HG02763 (cell line): ENCODE data around the gene ULBP2.
"Not testable (repeated sequence)": the region's sequence is repeated elsewhere in the genome, so short reads cannot be mapped to it uniquely, and the experiment has no call there.

ENCODE experiments used
- ATAC-seq: cut with Tn5 transposase; IDR thresholded peaks from one replicate; pipeline ENCODE4 v1.9.1; 2021; ENCODE audit warnings: mild to moderate bottlenecking, moderate library complexity; ENCODE audit not compliant: unreplicated experiment

The ULBP2 gene

DNA sequence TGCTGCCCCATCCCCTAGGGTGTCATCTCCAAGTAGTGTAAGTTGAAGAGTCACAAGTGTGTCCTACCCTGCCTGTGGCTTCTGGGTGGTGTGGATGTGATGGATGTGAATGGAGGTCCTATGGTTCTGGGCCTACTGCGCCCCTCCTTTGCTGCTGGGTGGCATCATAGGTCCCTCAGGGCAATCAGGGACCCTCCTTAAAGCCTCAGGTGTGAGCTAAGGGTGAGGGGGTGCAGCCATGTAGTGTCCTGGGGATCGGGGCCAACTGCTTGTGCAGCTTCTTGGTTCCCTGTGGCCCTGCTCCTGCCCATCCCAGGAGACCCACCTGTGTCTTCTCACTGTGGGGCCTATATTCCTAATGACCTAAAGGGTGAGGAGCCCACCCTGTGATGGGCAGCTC lies 24.5 kb downstream of the ULBP2 start:
- ATAC-seq = not testable (repeated sequence)

DNA sequence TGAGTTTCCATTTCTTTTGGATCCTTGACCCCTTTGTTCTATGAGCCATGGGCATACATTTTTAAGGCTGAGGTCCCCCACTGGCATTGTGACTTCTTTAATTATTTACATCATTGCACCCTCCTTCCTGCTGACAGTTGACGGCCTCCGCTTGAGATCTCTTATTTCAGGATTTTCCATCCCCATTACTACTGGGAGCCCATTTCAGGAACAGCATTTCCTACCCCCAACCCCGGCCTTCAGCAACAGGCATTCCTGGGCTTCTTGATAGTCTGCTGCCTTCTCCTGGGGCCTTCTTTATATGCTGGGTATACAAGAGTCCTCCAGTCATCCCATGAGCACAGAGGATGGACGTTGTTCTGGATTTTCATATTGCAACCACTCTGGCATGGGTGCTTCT lies 25.8 kb downstream of the ULBP2 start:
- ATAC-seq = no peak

DNA sequence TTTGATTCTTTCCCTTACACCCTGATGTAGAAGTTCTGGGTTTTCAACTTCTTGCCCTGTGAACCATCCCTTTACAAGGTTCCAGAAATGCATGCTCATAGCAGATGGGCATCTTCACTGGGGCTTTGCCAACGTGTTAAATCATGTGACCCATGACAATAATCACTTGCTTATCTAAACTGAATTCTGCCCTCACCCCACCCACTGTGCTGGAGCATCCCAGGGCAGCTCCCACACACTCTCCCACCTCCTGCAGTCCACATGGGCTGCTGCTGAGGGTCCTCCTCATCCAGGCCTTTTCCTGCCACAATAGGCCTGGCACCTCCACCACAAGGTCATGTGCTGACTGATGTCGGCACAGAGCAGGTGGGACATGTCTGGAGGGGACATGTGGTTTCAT lies 26.2 kb downstream of the ULBP2 start:
- ATAC-seq = not testable (repeated sequence)

DNA sequence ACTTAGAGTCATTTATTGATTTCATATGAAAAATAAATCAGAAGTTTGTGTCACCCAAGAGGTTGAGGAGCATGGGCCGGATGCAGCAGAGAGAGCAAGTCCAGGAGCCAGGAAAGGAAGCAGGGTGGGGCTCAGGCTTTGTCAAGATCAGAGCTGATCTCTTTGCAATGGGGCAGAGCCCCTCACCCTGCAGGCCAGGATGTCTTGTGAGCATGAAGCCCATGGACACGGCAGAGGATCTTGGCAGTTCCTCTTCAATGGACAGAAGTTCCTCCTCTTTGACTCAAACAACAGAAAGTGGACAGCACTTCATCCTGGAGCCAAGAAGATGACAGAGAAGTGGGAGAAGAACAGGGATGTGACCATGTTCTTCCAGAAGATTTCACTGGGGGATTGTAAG lies 27.1 kb downstream of the ULBP2 start:
- ATAC-seq = not testable (repeated sequence)

DNA sequence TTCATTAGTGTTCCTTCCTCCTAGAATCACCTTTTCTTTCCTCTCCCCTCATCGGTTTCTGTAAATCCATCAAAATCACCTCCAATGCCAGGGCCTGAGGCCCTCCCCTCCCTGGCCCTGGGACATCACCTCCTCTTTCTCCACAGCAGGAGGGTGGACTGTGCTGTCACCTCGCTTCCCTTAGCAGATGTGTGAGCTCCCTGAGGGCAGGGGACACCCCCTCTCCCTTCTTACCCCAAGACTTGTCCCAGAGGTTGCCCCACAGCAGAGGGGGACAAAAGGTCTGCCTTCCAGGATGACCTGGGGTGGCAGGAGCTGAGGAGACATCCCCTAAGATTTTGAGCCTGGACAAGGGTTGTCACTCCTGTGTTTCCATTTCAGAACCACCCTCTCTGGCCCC lies 27.8 kb downstream of the ULBP2 start:
- no peak for ATAC-seq

DNA sequence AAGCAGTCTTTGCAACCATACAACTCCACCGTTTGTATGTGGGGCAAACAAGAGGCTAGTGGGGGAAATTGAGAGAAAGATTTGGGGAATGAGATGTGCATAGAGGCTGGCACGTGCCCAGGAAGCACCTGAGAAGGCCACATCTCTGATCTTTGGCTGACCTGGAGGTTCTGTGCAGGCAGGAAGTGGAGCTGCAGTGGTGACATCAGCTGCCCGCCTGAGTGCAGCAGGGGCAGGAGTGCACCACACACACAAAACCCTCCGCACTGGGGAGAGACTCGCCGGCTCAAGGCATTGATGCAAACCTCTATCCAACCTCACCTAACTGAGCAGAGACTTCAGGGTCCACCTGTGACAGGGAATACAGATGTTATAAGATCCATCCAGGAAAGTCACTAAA lies 32.6 kb downstream of the ULBP2 start:
- not testable (repeated sequence) for ATAC-seq

DNA sequence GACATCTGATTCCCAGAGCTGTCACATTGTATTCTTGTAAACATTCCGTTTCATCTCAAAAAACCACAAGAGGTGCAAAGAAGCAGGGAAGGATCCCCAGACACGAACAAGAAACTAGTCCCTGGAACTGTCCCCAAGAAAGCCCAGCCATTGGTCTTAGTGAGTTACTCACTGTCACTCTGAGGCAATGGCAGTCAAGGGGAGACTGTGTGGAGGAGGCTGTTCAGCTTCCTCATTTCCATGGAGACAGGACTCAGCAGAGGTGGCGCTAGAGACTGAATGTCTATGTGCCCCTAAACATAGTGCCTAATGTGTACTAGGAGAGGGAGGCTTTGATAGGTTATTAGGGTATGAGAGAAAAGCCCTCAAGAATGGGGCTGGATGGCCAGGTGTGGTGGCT lies 33.0 kb downstream of the ULBP2 start:
- ATAC-seq = no peak

DNA sequence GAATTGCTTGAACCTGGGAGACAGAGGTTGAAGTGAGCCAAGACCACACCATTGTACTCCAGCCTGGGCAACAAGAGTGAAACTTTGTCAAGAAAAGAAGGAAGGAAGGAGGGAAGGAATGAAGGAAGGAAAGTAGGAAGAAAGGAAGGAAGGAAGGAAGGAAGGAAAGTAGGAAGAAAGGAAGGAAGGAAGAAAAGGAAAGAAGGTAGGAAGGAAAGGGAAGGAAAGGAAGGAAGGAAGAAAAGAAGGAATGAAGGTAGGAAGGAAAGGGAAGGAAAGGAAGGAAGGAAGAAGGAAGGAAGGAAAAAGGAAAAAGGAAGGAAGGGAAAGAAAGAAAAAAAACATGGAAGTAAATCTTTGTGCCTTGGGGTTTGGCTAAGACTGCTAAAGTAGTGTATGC lies 33.6 kb downstream of the ULBP2 start:
- no peak for ATAC-seq

DNA sequence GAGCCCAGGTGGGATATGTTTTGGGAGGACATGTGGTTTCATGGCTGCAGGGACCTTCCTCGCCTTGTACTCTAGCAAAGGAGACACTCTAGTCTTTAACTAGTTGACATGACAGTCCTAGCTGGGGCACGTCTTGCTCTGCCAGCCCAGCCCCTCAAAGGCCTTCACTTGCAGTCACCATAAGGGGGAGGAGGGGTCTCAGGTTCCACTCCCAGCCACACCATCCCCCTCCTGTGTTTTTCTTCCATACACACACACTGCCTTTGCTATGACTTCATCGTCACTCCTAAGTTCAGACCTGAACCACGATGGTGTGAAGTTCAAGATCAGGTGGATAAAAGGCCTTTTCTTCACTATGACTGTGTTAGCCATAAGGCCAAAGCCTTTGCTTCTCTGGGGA lies 35.4 kb downstream of the ULBP2 start:
- ATAC-seq = no peak

DNA sequence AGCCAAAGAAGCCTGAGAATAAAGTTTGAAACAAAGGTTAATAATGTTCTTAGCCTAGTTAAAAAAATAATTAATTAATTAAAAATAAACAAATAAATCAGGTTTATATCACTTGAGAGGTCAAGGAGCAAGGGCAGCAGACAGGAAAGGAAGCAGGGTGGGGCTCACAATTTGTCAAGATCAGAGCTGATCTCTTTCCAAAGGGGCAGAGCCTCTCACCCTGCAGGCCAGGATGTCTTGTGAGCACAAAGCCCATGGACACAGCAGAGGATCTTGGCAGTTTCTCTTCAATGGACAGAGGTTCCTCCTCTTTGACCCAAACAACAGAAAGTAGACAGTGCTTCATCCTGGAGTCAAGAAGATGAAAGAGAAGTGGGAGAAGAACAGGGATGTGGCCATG lies 36.8 kb downstream of the ULBP2 start:
- no peak for ATAC-seq

DNA sequence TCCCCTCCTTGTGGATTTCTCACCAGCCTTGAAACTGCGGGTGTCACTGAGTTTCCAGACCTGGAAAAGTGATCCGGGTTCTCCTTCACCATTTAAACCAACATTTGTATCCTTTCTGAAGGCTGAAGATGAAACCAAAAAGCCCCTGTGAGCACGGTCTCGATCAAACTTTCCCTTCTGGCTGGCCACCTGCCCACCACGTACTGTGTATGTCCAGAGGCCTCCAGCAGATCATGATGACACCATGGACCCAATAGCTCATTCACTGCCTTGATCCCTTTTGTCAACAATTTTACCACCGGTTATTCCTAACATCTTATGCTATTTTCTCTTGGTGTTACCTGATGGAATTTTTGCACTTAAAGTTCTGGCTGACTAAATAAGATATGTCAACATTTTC lies 37.5 kb downstream of the ULBP2 start:
- no peak for ATAC-seq

DNA sequence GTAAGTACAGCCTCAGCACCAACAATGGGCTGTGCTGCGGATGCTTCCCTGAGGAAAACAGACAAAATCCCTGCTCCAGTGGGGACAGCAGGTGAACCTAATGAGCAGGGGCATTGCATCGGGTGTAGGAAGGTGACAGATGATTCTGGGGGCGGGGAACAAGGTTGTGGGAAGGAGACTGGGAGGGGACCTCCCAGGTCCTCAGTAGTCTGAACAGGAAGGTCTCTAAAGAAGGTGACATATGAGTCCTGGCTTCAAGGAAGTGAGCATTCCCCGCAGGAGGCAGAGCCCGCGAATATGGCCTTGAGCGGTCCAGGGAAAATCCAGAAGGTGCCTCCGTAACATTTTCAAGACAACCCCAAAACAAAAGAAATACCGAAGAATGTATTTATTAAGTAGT lies 41.3 kb downstream of the ULBP2 start:
- no peak for ATAC-seq

DNA sequence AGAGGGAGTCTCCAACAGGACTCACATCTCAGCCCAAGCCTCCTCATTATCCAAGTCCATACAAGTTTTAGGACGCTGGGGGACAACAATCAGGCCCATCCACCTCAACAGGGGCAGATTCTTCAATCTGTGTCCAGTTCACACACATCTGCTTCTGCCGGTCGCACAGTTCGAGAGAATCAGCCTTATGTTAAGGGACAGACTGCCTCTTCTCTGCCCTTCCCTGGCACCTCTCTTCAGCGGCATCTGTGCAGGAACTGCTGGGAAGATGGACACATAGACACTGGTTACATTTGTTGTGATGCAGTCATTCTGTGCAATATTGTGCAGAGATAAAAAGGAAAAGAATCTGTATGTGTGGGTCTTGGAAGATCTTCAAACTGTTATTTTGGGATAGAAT lies 43.0 kb downstream of the ULBP2 start:
- no peak for ATAC-seq

DNA sequence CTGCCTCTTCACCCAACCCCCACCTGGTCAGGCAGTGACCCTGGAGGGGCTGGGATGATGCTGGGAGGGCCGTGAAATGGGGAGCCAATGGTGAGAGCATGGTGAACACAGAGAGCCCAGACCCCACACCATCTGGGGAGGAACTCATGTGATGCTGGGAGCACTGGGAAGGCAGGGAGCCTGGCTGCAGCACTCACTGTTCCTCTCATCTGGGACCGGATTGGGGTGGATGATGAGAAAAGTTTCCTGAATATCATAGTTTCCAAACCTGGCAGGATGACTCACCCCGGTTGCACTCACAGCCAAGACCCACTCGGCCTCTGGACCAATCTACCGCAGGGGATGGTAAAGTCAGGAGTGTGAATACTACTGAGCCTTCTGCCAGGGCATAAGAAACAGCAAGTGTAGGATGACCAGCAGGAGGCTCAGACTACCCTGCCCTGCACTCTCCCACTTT lies 43.7 kb downstream of the ULBP2 start:
- ATAC-seq = no peak

DNA sequence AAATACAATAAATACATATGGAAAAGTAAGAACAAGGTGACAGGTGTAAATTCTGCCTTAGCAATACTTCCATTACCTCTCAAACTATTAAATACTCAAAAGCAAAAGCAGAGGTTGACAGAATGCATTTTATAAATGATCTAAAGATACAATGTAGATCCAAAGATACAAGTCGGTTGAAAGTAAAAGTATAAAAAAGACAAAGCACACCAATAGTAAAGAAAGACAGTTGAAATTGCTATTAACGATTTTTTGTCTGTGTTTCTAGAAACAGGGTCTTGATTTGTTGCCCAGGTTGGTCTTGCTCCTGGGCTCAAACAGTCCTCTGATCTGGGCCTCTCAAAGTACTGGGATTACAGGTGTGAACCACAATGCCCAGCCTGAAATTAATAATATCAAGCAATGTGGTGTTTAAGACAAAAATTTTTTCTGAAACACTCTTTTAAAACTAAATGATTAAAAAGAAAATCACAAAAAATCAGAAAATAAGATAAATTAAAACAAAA lies 45.8 kb downstream of the ULBP2 start:
- ATAC-seq = no peak

DNA sequence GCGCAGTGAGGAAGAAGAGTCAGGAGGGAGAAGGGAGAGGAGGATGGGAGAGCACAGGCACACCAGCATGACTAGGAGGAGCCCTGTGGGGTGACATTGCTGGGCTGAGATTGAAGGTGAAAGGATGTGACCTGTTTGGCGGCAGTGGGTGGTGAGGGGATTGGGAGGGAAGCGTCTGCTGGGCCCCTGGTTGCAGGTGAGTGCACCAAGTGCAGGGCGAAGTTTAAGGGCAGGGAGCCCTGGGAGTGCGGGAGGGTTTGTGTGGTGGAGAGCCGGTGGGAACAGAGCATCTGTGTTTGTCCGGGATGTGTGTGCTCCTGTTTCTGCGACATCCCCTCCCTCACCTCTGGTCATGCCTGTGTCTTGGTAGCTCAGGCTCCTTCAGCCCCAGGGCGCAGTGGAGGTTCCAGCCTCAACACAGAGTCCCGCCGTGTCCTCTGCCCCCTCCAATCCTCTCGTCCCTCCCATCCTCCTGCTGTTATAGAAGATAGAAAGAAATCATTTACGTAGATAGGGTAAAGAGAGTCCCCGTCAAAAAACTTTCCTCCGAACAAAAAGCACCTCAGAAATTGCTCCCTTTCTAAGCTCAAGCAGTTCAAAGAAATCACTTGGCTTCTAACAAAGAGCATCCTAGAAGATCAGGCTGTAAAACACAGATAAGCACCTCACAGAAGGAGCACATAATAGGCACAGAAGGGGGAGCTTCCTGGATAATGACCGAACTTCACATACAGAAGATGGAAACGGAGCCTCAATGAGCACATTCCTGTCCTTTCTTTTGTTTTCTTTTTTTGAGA lies 46.9 kb downstream of the ULBP2 start:
- ATAC-seq = no peak

DNA sequence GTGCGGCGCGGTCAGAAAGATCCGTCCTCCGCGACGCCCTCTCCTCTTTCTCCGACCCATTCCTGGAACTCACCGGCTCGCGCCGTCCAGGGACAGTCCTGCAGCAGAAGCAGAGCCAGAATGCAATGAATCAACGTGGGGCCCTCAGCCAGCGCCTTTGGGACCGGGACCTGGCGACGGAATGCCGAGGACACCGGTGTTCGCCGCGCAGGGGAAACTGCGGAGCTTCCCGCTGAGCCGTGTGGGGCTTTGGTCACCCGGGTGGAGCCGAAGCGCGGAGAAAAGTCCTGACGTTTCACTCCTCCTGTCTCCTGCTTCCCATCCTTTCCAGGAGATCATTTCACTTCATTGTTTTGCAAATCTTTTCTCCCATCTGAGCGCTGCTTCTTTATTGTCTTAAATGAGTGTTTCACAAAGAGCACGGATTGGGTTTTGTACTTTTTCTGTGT lies 48.4 kb downstream of the ULBP2 start:
- no peak for ATAC-seq

DNA sequence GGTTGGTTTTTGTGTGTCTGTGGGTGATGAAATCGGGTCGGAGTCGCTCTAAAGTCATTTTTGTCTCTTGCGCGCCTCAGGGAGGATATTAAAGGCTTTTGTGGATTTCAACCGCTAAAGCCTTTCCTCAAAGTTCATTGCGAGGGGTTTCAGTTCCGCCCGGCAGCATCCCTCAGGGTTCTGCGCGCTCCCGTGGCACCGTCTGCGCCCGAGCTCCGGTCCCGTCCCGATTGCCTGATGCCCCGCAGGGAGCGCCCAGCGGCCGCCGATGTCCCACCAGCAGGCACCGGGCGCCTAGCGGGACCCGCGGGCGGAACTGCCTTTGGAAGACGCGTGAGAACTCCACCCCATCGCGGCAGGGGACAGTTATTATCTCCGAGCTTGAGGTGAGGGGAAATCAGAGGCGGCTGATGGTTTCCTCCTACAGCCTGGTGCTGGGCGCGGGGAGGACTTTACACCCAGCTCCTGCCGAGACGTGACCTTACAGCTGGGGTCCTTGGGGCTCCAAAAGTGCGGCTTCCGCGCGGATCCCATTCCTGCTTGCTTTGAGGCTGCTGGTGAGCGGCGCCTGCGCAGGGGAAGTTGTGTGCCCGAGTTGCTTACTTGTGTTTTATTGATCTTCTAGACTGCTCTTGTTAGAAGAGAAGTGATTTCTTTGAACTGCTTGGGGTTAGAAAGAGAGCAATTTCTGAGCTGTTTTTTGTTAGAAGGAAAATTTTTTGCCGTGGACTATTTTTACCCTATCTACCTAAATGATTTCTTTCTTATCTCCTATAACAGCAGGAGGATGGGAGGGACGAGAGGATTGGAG lies 49.1 kb downstream of the ULBP2 start:
- no peak for ATAC-seq

DNA sequence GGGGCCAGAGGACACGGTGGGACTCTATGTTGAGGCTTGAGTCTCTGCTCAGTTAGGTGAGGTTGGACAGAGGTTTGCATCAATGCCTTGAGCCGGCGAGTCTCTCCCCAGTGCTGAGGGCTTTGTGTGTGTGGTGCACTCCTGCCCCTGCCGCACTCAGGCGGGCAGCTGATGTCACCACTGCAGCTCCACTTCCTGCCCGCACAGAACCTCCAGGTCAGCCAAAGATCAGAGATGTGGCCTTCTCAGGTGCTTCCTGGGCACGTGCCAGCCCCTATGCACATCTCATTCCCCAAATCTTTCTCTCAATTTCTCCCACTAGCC lies 49.6 kb downstream of the ULBP2 start:
- ATAC-seq = not testable (repeated sequence)

DNA sequence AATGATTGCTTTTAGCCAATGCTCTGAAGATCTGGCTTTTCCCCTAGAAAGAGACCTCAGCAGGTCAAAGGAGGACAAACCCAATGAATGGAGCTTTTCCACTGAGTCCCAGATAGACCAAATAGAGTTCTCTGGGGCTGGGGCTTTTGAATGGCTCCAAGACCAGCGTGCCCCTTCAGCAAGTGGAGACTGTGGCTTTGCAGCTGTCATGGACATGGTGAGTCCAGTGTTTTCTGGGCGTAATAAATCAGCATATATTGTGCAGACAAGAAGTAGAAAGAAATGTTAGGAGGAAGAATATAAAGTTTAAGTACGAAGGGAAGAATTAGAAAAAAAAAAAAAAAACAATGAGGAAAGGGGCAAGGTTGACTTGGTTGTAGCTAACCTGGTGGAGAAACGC lies 50.0 kb downstream of the ULBP2 start:
- no peak for ATAC-seq

DNA sequence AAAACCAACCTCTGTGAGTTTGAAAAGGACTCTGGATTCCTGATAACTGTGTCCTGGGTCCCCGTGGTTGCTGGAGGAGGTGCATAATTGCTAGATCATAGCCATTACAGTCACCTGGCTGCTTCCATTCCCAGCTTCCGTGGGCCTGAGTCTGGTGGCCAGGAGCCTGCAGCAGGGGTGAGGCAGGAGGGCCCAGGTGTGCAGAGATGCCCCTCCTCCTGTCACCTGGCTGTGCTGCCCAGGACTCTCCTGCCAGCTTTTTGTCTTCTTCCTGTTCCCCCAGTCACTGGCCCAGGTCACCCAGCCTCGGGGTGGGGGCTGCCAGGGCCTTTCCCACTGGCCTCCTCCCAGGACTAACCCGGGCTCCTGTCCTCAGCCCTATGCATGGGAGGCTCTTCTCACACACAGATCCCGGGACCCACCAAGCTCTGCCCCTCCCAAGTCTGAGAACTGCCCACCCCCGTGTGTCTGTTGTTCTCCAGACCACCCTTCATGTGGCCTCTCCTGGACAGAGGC lies 53.5 kb downstream of the ULBP2 start:
- ATAC-seq = no peak

DNA sequence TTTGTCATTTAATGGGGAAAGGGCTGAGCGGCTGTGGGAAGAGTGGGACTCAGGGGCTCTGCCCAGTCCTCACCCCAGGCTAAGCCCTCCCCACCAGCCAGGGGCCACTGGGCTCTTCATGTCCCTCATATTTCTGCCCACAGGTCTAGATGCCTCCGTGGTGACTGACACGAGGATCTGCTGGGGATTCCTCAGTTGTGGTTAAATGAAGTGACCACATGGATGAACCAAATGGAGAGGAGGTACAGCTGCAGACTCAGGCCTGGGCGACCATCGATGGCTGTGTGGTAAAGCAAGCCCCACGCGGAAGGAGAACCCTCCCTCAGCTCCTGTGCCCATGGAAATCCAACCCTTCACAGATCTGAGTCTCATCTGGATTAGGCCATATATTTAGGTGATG lies 54.2 kb downstream of the ULBP2 start:
- ATAC-seq = no peak
